Neural cell (in vitro differentiated cells): ENCODE results near the gene OPRM1. TPM values are rescaled to one million over a fixed set of nuclear protein-coding genes. Genes with fewer than 3 reads are reported as not detected.

Experiments used
- H2AFZ ChIP-seq: fragments of 200-600, 300-800 bp; sonication (generic), shearing (Covaris generic); 2 replicates; pipeline ENCODE4 v1.6.0; 2014; ENCODE audit warnings: low read depth, mild to moderate bottlenecking, antibody characterized with exemption, low read length, moderate library complexity
- H3F3A ChIP-seq: fragments of 200-600 bp; shearing (Covaris generic); 2 replicates; pipeline ENCODE4 v1.6.1; 2016; ENCODE audit warnings: mild to moderate bottlenecking, moderate library complexity, mixed read lengths, antibody characterized with exemption, low read length; ENCODE audit not compliant: insufficient read depth, poor library complexity, severe bottlenecking
- H3K27ac ChIP-seq: fragments of 200-600, 300-800 bp; sonication (generic), shearing (Covaris generic); 2 replicates; pipeline ENCODE4 v1.5.1; 2014; ENCODE audit warnings: mild to moderate bottlenecking, low read length, moderate library complexity
- H3K27me3 ChIP-seq: fragments of 300-800, 200-600 bp; sonication (generic), shearing (Covaris generic); 2 replicates; pipeline ENCODE4 v1.6.0; 2014; ENCODE audit warnings: mild to moderate bottlenecking, low read depth, low read length, moderate library complexity; ENCODE audit not compliant: insufficient read depth
- H3K36me3 ChIP-seq: fragments of 300-800, 200-600 bp; sonication (generic), shearing (Covaris generic); 2 replicates; pipeline ENCODE4 v1.5.1; 2014; ENCODE audit warnings: mild to moderate bottlenecking, antibody characterized with exemption, low read length, moderate library complexity; ENCODE audit not compliant: insufficient read depth
- H3K4me2 ChIP-seq: fragments of 300-800, 200-600 bp; sonication (generic), shearing (Covaris generic); 2 replicates; pipeline ENCODE4 v1.6.0; 2014; ENCODE audit warnings: mild to moderate bottlenecking, low read length
- H3K4me3 ChIP-seq: fragments of 300-800, 200-600 bp; sonication (generic), shearing (Covaris generic); 2 replicates; pipeline ENCODE4 v1.5.1; 2014; ENCODE audit warnings: mild to moderate bottlenecking, low read length, moderate library complexity
- H3K79me2 ChIP-seq: fragments of 200-600 bp; shearing (Covaris generic); replicated peaks from 2 replicates; pipeline ENCODE4 v1.6.0; 2014; ENCODE audit warnings: mild to moderate bottlenecking, low read length, moderate library complexity; ENCODE audit not compliant: insufficient read depth
- H3K9ac ChIP-seq: fragments of 300-800, 200-600 bp; sonication (generic), shearing (Covaris generic); 2 replicates; pipeline ENCODE4 v1.6.1; 2016; ENCODE audit warnings: mild to moderate bottlenecking, low read length, mixed read lengths
- H3K9me2 ChIP-seq: fragments of 200-600 bp; shearing (Covaris generic); 2 replicates; pipeline ENCODE4 v1.6.1; 2016; ENCODE audit warnings: mild to moderate bottlenecking, low read length, mixed read lengths; ENCODE audit not compliant: insufficient read depth
- H3K9me3 ChIP-seq: fragments of 200-600, 300-800 bp; sonication (generic), shearing (Covaris generic); 2 replicates; pipeline ENCODE4 v1.6.1; 2016; ENCODE audit warnings: mild to moderate bottlenecking, mixed run types, low read length, moderate library complexity, mixed read lengths
- H4K20me1 ChIP-seq: fragments of 200-600 bp; shearing (Covaris generic); 2 replicates; pipeline ENCODE4 v1.6.1; 2016; ENCODE audit warnings: mild to moderate bottlenecking, mixed run types; ENCODE audit not compliant: insufficient read depth
- EP300 ChIP-seq: fragments of 450-650 bp; conservative IDR thresholded peaks from 2 replicates; pipeline ENCODE4 v1.6.1; 2014; ENCODE audit warnings: antibody characterized with exemption, mild to moderate bottlenecking, moderate library complexity; ENCODE audit not compliant: poor library complexity, severe bottlenecking
- EZH2 ChIP-seq: fragments of 200-600, 300-800 bp; shearing (Covaris generic), sonication (generic); IDR thresholded peaks from 2 replicates; pipeline ENCODE4 v1.6.1; 2014; ENCODE audit warnings: antibody characterized with exemption, low read length, borderline replicate concordance, mild to moderate bottlenecking; ENCODE audit not compliant: insufficient read depth, poor library complexity, severe bottlenecking
- MXI1 ChIP-seq: fragments of 450-650 bp; conservative IDR thresholded peaks from 2 replicates; pipeline ENCODE4 v1.6.1; 2014; ENCODE audit warnings: antibody characterized with exemption, mild to moderate bottlenecking; ENCODE audit not compliant: poor library complexity, severe bottlenecking
- POLR2AphosphoS5 ChIP-seq: IDR thresholded peaks from 2 replicates; pipeline ENCODE4 v1.6.1; 2012
- RAD21 ChIP-seq: fragments of 450-650 bp; conservative IDR thresholded peaks from 2 replicates; pipeline ENCODE4 v1.6.1; 2014; ENCODE audit warnings: antibody characterized with exemption, mild to moderate bottlenecking, moderate library complexity
- SMC3 ChIP-seq: fragments of 450-650 bp; conservative IDR thresholded peaks from 2 replicates; pipeline ENCODE4 v1.6.1; 2014; ENCODE audit warnings: antibody characterized with exemption, mild to moderate bottlenecking, moderate library complexity; ENCODE audit not compliant: poor library complexity
- TAF1 ChIP-seq: IDR thresholded peaks from 2 replicates; pipeline ENCODE4 v1.6.1; 2012; ENCODE audit warnings: low read depth
- polyA plus RNA-seq: library from polyadenylated mRNA; depleted of rRNA; stranded (reverse); fragments of >200 nt; gene quantifications from 2 replicates; pipeline ENCODE4 v1.2.3, GENCODE V29; 2014
- TF ChIP-seq, protein P1 (sequence below): fragments of 450-650 bp; IDR thresholded peaks from 2 replicates; pipeline ENCODE4 v1.5.1; 2014; ENCODE audit warnings: antibody characterized with exemption, mild to moderate bottlenecking, moderate library complexity; ENCODE audit not compliant: poor library complexity, severe bottlenecking
- TF ChIP-seq, protein P2 (sequence below): IDR thresholded peaks from 2 replicates; pipeline ENCODE4 v1.6.1; 2012; ENCODE audit warnings: borderline replicate concordance

Gene OPRM1
- polyA plus RNA-seq, 1 donor from 2014 or later: 1.5 TPM

DNA sequence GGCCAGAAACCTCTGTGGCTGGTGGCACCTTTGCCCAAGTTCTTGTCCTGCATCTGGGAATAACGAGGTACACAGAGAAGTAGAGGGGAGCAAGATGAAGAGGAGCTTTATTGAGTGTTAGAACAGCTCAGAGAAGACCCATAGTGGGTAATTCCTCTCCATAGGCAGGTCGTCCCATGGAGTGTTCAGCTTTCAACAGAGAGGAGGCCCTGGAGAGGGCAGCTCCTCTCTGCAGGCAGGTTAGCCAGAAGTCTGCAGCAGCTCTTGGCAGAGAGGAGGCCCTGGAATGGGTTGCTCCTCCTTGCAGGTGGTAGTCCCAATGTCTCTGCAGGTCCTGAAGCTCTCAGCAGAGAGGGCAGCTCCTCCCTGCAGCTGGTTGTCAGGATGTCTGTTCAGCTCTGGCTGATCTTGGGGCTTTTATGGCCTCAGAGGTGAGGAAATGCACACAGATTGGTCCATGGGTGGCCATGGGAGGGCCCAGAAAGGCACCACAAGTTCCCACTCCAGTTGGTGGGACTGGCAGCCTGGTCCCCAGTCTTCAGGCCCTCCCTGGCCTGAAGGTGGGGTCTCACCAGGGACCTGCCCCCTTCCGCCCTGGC lies 228.6 kb downstream of the OPRM1 start:
- H3K9ac ChIP-seq: no peak overlapping the region
- H4K20me1 ChIP-seq: no peaks in the 10 kb centered on the region
- no peaks in the 10 kb centered on the region for H3K9me3 ChIP-seq
- TF ChIP-seq, protein P1, sequence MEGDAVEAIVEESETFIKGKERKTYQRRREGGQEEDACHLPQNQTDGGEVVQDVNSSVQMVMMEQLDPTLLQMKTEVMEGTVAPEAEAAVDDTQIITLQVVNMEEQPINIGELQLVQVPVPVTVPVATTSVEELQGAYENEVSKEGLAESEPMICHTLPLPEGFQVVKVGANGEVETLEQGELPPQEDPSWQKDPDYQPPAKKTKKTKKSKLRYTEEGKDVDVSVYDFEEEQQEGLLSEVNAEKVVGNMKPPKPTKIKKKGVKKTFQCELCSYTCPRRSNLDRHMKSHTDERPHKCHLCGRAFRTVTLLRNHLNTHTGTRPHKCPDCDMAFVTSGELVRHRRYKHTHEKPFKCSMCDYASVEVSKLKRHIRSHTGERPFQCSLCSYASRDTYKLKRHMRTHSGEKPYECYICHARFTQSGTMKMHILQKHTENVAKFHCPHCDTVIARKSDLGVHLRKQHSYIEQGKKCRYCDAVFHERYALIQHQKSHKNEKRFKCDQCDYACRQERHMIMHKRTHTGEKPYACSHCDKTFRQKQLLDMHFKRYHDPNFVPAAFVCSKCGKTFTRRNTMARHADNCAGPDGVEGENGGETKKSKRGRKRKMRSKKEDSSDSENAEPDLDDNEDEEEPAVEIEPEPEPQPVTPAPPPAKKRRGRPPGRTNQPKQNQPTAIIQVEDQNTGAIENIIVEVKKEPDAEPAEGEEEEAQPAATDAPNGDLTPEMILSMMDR: no peak
- TF ChIP-seq TAF1: no peak
- no peak for TF ChIP-seq MXI1
- TF ChIP-seq, protein P2, sequence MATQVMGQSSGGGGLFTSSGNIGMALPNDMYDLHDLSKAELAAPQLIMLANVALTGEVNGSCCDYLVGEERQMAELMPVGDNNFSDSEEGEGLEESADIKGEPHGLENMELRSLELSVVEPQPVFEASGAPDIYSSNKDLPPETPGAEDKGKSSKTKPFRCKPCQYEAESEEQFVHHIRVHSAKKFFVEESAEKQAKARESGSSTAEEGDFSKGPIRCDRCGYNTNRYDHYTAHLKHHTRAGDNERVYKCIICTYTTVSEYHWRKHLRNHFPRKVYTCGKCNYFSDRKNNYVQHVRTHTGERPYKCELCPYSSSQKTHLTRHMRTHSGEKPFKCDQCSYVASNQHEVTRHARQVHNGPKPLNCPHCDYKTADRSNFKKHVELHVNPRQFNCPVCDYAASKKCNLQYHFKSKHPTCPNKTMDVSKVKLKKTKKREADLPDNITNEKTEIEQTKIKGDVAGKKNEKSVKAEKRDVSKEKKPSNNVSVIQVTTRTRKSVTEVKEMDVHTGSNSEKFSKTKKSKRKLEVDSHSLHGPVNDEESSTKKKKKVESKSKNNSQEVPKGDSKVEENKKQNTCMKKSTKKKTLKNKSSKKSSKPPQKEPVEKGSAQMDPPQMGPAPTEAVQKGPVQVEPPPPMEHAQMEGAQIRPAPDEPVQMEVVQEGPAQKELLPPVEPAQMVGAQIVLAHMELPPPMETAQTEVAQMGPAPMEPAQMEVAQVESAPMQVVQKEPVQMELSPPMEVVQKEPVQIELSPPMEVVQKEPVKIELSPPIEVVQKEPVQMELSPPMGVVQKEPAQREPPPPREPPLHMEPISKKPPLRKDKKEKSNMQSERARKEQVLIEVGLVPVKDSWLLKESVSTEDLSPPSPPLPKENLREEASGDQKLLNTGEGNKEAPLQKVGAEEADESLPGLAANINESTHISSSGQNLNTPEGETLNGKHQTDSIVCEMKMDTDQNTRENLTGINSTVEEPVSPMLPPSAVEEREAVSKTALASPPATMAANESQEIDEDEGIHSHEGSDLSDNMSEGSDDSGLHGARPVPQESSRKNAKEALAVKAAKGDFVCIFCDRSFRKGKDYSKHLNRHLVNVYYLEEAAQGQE: no peak
- no peak for TF ChIP-seq POLR2AphosphoS5
- no peak for TF ChIP-seq EZH2
- TF ChIP-seq SMC3: no peak
- TF ChIP-seq RAD21: no peak
- TF ChIP-seq EP300: no peak
- H3F3A ChIP-seq: no peaks in the 10 kb centered on the region
- no peak overlapping the region for H3K27ac ChIP-seq
- H3K4me2 ChIP-seq: no peak overlapping the region
- H3K4me3 ChIP-seq: no peak overlapping the region
- no peaks in the 10 kb centered on the region for H3K79me2 ChIP-seq
- no peaks in the 10 kb centered on the region for H3K9me2 ChIP-seq
- no peaks in the 10 kb centered on the region for H3K27me3 ChIP-seq
- H3K36me3 ChIP-seq: no peaks in the 10 kb centered on the region
- no peak overlapping the region for H2AFZ ChIP-seq

DNA sequence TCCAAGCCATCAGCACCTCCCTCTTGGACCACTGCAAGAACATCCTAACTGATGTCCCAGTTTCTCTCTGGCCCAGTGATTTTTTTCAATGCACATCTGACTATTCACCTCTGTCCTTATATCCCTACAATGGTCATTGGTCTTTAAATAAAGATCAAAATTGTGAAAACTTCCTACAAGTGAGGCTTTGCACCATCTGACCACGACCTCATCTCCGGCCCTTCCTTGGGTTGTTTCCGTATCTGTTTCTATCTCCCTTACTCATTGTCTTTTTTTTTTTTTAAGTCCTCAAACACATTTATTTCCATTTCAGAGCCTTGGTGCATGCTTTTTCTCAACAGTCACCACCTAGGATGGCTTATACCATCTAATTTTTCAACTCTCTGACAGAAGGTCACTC lies 229.4 kb downstream of the OPRM1 start:
- no peak overlapping the region for H2AFZ ChIP-seq
- H3K9ac ChIP-seq: no peak overlapping the region
- H3K9me2 ChIP-seq: no peaks in the 10 kb centered on the region
- H3F3A ChIP-seq: no peaks in the 10 kb centered on the region
- H3K79me2 ChIP-seq: no peaks in the 10 kb centered on the region
- no peak overlapping the region for H3K4me3 ChIP-seq
- no peaks in the 10 kb centered on the region for H4K20me1 ChIP-seq
- H3K4me2 ChIP-seq: no peak overlapping the region
- no peaks in the 10 kb centered on the region for H3K27me3 ChIP-seq
- H3K36me3 ChIP-seq: no peaks in the 10 kb centered on the region
- no peak overlapping the region for H3K27ac ChIP-seq
- no peaks in the 10 kb centered on the region for H3K9me3 ChIP-seq
- TF ChIP-seq, protein P2: no peak
- no peak for TF ChIP-seq EZH2
- TF ChIP-seq POLR2AphosphoS5: no peak
- TF ChIP-seq, protein P1: no peak
- TF ChIP-seq EP300: no peak
- no peak for TF ChIP-seq MXI1
- TF ChIP-seq RAD21: no peak
